ENCODE results near the gene ISOC2.
"Not testable (repeated sequence)": the region's sequence is repeated elsewhere in the genome, so short reads cannot be mapped to it uniquely, and the experiment has no call there.

Gene ISOC2

DNA sequence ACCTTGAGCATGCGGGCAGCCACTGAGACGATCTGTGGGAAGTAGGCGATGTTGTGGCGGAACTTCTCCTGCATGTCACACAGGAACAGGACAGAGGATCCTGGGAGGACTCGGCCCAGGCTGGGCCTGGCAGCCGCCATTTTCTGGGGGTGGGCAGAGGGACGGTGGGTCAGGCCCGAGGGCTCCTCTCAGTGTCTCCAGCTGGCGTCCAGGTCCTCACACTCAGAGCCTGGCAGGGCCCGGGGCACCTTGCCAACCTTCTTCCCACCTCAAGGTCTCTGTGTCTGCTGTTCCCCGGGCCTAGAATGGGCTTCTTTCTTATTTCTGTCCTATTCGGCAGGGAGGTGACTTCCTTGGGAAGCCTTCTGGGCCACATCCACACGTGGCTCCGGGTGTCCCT is 5.1 kb downstream of the ISOC2 start:
- no peak for DNase-seq

DNA sequence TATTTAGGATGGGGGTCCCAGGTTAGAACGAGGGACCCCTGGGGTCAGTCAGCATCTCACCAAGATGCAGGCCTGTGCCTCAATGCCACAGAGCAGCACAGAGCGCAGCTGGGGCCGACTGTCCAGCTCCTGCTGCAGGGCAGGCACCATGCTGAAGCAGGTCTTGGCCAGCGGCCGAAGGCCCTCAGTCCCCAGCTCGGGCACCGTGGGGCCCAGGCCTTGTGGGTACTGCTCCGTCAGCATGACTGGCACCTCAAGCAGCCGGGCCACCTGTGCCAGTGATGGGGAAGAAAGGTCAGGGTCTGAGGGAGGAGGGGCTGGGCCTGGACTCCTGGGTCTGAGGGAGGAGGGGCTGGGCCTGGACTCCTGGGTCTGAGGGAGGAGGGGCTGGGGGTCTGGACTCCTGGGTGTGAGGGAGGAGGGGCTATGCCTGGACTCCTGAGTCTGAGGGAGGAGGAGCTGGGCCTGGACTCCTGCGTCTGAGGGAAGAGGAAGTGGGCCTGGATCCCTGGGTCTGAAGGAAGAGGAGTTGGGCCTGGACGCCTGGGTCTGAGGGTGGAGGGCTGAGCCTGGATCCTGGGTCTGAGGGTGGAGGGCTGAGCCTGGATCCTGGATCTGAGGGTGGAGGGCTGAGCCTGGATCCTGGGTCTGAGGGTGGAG is 5.7 kb downstream of the ISOC2 start:
- no peak for DNase-seq

DNA sequence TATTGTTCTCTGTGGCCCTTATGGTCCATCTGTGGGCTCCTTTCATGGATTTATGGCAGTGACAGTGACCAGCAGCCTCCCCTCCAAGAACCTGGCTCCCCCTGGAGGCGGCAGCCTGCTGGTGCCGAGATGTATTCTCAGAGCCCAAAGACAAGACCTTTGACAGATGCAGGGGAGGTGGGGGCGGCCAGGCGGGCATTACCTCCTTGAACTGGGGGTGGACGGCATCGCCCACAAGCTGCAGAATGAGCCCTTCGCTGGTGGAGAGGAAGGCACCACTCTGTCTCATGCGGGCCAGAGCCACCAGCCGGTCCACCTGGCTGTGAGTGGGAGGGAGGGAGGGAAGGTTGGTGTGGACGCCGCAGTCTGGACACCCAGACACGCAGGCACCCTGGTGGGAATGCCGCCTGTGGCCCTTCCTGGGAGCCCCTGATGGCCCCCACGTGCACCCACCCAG is 6.6 kb downstream of the ISOC2 start:
- no peak for DNase-seq

- DNase-seq: no peak
Measured at GRCh38 chr19:55453511-55454260, 7.8 kb downstream of the ISOC2 start.

DNA sequence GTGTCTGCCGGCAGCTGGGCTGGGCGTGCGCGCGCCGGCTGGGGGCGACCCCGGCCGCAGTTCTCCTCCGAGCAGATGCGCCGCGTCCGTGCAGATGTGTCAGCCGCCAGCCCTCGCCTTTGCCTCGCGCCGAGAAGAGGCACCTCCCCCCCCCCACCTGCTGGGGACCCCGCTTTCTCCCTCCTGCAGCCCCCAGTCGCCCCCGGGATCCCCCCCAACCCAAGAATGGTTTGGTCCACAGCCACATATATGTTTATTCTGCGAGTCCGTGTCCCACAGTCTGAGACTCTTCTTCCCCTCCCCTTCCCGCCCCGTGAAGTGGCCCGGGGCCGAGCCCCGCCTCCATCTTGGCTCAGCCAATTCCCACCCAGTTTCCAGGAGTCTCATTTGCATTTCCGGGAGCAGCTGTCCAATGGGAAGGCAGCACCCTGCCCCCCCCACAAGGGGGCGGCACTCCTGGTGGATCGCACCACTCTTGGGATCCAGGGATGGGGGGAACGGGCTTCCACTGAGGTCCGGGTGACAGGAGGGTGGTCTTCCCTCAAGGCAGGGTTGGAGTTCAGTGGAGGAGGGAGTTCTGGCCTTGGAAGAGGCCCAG is 8.6 kb downstream of the ISOC2 start:
- peak; percentile 88 for DNase-seq

GRCh38 chr19:55451965-55452748 is 9.3 kb downstream of the ISOC2 start:
- no peak for DNase-seq

- DNase-seq: no peak
Measured at GRCh38 chr19:55451163-55451964, 10.1 kb downstream of the ISOC2 start.

DNA sequence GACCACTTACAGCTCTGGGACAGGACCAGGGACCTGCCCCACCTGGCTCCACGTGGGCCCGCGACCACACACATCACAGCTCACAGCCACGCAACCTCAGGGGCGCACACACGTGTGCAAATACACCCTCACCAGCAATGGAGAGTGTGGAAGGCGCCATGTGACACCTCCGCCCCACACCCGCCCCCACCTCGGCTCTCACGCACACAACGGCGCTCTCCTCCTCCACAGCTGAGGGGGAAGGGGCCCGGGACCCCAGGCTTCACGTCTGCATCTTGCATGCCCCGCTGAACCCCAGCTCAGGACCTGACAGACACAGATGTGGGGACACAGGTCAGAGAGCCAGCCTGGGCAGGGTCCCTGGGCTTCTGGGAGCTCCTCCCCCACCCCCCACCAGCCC is 12.0 kb downstream of the ISOC2 start:
- no peak for DNase-seq

DNA sequence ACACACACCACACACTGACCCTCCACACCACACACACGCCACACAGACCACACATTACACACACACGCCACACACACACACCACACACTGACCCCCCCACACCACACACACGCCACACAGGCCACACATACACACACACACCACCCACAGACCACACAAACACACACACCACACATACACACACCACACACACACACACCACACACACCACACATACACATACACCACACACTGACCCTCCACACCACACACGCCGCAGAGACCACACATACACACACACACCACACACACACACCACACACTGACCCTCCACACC is 13.3 kb downstream of the ISOC2 start:
- DNase-seq: not testable (repeated sequence)

DNA sequence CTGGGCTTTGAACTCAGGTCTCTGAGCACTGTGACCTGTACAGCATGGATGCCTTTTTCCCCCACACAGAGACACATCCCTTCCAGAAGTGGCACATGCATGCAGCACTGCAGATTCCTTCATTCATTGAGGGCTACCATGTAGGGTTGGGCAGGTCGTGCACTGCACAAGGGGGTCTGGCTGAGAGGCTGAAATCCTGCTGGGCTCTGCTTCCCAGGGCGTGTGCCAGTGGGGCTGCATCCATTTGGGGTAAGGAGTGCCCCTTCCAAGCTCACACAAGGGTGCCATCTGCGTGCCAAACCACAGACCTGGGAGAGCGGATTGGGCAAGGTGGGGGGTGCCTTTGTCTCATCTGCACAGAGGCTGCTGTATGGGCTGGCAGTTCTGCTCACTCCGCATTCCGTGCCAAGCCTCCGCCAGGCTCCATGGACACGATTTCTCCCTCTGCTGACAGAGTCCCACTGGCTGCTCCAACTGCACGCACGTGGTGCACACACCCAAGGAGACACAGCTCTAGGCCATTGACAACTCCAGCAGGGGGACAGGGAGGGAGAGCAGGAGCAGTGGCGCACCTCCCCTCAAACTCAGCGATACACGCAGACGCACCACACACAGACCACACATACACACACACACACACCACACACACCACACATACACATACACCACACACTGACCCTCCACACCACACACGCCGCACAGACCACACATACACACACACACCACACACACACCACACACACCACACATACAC is 13.8 kb downstream of the ISOC2 start:
- no peak for DNase-seq

DNA sequence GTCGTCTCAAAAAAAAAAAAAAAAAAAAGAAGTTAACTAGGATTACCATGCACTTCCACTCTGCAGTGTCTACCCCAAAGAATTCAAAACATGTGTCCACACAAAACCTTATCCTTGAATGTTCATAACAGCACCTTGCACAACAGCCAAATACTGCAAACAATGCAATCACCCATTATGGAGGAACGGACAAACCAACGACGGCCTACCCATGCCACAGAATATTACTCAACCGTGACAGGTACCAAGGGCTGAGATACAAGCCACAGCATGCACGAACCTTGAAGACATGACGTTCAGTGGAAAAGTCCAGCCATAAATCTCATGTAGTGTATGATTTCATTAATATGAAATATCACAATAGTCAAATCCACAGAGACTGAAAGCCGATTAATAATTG is 15.4 kb downstream of the ISOC2 start:
- no peak for DNase-seq

DNA sequence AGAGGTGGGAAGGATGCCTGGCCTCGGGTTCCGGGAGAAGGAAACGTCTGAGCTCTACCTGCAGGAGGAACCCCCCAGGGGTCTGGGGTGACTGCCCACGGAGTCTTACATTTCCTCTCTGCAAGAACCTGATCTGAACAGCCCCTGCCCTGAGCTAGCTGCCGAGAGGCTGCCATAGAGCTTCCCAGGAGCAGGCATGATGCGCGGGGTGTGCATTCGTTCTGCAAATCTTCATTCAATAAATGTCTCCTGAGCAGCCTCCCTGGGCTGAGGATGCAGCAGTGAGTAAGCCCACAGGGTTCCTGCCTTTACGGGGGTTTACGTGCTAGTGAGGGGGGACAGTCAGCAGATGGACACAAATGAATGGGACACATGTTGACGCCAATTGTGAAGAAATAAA is 16.8 kb downstream of the ISOC2 start:
- no peak for DNase-seq

DNA sequence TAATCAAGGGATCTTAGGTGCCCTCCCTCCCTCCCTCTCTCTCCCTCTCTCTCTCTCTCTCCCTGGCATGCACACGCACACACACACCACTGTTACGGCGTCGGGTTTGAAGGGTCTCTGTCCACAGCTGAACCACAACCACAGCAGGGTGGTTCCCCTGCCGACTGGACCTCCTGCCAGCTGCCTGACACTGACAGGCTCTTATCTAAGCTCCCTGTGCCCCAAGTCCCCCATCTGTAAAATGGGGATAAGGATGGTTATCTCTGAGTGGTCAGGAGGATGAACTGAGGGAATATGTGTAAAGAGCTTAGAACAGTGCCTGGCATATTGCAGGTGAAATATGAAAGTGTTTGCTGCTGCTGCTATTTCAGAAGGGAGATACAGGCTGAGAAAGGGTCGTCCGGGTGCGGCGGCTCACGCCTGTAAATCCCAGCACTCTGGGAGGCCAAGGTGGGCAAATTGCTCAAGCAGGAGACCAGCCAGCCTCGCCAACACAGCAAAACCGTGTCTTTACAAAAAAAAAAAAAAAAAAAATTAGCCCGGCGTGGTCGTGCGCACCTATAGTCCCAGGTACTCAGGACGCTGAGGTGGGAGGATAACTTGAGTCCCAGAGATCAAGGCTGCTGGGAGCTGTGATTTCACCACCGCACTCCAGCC is 17.5 kb downstream of the ISOC2 start:
- DNase-seq: no peak

DNA sequence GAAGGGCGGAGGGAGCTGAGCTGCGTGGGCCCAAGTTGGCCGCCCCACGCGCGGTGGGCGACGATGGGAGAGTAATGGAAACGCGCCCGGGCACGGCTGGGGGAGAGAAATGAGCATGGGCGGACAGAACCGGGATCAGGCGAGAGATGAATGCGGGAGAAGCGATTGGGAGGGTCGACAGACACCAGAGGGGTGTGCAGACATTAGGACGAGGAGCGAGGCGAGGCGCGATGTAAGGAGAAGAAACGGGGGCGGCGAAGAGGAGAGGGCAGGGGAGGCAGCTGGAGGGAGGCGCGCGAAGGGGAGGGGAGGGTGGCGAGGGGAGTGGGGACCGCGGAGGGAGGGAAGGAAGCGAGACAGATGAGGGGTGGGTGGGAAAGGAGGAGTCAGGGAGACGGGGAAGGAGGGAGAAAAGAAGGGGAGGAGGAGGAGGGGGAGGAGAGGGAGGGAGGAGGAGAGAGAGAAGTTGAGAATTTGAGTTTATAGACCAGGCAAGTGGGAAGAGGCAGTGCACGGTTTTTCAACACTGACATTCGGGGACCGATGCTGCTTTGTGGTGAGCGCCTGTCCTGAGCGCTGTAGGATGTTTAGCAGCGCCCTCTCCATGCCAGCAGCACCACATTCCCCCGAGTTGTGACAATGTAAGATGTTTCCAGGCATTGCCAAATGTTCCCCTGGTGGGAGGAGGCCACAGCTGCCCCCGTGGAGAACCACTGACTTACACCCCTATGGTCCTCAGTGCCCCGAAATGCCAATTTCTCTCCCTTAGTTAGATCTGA is 18.2 kb downstream of the ISOC2 start, which contains the start of gene SHISA7:
Gene SHISA7, minus strand, starts transcription at position 256 of the 779 bp plus-strand sequence. CDS start 437 bp downstream, outside the sequence.
- no peak for DNase-seq

DNA sequence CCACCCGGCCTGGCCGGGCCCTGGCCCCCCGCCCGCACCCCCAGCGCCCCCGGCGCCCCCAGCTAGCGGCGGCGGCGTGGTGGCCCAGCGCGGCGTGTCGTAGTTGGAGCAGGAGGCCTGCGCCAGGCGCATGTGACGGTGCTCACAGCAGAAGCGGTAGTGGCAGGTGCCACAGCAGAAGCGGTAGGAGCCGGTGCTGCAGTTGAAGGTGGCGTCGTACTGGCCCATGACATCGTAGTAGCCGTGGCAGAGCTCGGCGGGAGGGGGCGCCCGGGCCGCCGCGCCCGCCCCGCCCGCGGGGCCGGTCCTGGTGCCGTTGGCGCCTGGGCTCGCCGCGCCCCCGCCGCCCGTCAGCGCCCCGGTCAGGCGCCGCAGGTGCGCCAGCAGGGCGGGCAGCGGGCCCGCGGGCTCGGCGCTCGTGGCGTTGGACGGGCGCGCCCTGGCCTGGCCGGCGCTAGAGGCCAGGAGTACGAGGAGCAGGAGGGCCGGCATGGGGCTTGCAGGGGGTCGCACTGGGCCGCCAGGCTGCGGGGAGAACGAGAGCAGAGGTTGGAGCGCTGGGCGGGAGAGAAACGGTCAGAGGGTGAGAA is 19.0 kb downstream of the ISOC2 start:
- DNase-seq: no peak

DNA sequence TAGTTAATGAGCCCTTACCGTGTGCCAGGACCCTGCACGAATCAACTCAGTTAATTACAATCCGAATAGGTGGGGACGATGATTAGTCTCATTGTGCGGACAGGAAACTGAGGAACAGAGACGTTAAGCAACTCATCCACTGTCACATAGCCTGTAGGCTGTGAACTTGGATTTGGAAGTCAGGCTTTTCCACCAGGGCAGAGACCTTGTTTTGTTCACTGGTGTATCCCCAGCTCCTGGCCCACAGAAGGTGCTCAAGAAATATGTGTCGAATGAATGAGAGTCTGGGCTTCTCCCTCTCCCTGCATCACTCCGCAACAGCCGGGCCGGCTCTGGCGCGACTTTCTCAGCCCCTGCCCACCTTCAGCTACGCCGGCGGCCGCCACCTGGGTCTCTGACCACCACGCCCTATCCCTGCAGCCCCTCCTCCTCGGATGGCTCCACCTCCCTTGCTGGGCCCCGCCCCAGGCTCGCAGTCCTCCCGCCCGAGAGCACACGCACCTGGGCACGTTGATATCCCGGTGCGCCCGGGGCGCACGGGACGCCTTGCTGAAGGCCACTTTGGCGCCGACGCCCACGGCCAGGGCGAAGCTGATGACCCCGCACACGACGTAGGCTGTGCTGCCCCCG is 19.6 kb downstream of the ISOC2 start:
- peak; percentile 16 for DNase-seq

- no peak for DNase-seq
Measured at GRCh38 chr19:55441319-55441691, 20.1 kb downstream of the ISOC2 start.

DNA sequence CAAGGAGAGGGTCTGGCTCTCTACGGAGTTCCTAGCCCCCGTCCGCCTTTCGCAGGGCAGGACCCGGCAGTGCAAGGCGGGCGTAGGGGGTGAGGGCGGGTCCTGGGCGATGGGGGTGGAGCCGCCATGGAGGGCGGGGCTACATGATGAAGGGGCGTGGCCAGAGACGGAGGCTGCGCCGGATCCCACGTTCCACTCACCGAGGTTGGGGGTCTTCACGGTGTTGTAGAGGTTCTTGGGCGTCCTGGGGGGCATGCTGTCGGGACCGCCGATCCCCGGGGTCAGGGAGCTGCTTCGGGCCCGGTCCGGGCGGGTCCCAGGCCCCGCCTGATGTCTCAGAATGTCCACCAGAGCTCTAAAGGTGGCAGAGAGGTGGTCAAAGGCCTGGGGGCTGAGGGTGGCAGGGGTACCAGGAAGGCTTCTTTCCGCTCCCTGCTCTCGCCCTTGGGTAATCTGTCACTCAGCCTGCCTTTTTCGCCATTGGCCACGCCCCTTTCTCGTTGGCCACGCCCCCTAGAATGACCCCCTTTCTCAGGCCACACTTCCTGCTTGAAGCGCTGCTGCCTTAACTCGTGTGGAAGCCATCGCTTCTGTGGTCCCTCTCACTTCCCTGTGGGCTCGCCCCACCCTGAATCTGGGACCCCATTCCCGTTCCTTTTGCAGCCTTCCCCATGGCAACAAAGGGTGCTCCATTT is 20.9 kb downstream of the ISOC2 start:
- peak; percentile 17 for DNase-seq

DNA sequence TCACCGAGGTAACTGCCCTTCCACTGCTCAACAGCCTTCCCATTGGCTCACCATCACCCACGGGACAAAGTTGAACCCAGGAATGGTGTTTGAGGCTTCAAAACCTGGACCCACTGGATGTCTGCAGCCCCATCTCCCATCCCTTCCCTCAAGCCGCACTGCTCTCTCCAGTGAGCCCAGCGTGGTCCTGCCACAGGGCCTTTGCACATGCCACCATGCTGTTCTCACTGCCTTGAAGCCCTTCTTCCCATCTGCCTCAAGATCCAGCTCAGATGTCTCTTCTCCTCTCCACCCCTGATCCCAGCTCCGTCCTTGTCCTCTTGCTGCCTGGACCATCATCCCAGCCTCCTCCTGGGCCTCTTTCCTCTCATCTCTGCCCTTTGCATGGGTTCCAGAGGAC is 22.4 kb downstream of the ISOC2 start:
- no peak for DNase-seq

All from NCI-H2029 (cell line).